Measurements from ENCODE around the gene SH2B2.
A peak's percentile ranks its signal among the peaks of the same experiment; 100 is the strongest.

SH2B2 gene

GRCh38 chr7:102273749-102274712 lies 12.6 kb upstream of the SH2B2 start:
- peak; percentile 67 for DNase-seq (ENCODE audit: low read depth)
- H3K4me3 ChIP-seq (ENCODE audit: low read depth, low read length), result no peak overlapping the region
- TF ChIP-seq, protein P1, sequence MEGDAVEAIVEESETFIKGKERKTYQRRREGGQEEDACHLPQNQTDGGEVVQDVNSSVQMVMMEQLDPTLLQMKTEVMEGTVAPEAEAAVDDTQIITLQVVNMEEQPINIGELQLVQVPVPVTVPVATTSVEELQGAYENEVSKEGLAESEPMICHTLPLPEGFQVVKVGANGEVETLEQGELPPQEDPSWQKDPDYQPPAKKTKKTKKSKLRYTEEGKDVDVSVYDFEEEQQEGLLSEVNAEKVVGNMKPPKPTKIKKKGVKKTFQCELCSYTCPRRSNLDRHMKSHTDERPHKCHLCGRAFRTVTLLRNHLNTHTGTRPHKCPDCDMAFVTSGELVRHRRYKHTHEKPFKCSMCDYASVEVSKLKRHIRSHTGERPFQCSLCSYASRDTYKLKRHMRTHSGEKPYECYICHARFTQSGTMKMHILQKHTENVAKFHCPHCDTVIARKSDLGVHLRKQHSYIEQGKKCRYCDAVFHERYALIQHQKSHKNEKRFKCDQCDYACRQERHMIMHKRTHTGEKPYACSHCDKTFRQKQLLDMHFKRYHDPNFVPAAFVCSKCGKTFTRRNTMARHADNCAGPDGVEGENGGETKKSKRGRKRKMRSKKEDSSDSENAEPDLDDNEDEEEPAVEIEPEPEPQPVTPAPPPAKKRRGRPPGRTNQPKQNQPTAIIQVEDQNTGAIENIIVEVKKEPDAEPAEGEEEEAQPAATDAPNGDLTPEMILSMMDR (conservative IDR thresholded peaks at IDR 0.05; ENCODE audit: low read depth, low read length), result no peak

DNA sequence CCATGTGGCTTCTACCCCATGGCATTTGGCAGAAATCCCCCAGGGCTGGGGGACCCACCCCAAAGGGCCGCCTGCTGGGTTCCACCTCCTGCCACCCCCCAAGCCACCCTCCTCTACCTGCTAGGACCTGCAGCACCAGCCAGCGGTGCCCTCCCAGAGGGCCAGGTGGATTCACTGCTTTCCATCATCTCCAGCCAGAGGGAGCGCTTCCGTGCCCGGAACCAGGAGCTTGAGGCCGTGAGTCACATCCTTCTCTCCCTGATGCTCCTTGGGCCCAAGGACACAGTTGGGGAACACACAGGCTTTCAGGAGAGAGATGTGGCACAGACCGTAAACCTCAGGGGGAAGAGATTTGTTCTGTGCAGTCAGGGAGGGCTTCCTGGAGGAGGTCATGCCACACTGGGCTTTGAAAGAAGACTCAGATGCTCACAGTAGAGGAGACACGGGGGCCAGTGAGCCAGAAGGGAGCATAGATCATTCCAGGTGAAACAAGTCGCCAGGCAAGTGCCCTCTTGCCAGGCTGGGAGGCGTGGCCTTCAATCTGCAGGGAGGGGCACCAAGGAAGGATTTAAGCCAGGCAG lies 11.5 kb upstream of the SH2B2 start:
- DNase-seq (ENCODE audit: low read depth), result no peak
- H3K4me3 ChIP-seq (ENCODE audit: low read depth, low read length), result no peak overlapping the region
- TF ChIP-seq, protein P1 (conservative IDR thresholded peaks at IDR 0.05; ENCODE audit: low read depth, low read length), result no peak

DNA sequence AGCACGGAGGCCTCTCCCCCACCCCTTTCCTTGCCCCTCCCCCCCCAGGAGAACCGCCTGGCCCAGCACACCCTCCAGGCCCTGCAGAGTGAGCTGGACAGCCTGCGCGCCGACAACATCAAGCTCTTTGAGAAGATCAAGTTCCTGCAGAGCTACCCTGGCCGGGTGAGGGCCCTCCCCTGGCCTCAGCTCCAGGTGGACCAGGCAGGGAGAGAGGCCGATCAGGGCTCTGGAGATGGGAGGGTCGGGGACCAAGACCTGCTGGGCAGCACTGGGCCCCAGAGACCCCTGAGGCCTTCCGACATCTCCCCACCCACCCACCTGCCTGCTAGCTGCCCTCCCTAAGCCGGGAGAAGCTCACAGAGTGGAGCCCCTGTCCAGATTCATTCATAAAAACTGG lies 8.8 kb upstream of the SH2B2 start:
- DNase-seq (ENCODE audit: low read depth), result no peak
- TF ChIP-seq, protein P1 (conservative IDR thresholded peaks at IDR 0.05; ENCODE audit: low read depth, low read length), result no peak
- no peak overlapping the region for H3K4me3 ChIP-seq (ENCODE audit: low read depth, low read length)

GRCh38 chr7:102279537-102280400 lies 6.9 kb upstream of the SH2B2 start:
- TF ChIP-seq, protein P1 (conservative IDR thresholded peaks at IDR 0.05; ENCODE audit: low read depth, low read length), result peak; percentile 93
- H3K4me3 ChIP-seq (ENCODE audit: low read depth, low read length), result no peak overlapping the region
- DNase-seq (ENCODE audit: low read depth), result peak; percentile 67

DNA sequence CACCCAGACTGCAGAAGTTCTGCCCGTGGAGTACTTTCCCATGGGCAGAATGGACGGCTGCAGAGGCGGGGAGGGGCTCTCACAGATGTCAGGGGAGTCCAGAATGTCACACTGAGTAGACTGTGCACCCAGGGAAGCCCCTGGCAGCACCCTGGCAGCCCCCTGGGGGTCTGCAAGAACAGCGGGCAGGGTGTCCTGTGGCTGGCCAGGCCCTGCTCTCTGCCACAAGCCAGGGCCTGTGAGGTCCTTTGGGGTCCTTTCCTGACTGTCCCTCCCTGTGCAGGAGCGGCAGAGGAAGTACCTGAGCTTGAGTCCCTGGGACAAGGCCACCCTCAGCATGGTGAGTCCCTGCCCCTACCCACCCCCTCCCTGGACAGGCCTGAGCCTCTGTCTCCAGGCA lies 6.1 kb upstream of the SH2B2 start:
- no peak overlapping the region for H3K4me3 ChIP-seq (ENCODE audit: low read depth, low read length)
- TF ChIP-seq, protein P1 (conservative IDR thresholded peaks at IDR 0.05; ENCODE audit: low read depth, low read length), result no peak
- DNase-seq (ENCODE audit: low read depth), result no peak

DNA sequence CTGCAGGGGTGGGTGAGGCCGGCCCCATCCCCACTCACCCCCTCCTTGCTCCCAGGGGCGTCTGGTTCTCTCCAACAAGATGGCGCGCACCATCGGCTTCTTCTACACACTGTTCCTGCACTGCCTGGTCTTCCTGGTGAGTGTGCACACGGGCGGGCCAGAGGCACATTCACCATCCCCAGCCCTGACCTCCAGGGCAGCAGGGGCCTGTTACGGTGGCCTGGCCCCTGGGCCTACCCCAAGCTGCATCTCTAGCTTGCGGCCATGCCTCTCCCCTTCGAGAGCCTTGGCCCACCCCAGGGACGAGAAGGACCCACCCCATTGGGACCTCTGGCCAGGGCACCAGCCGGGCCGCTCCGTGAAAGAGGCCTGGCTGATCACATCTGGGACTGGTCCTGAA lies 4.9 kb upstream of the SH2B2 start:
- DNase-seq (ENCODE audit: low read depth), result no peak
- no peak overlapping the region for H3K4me3 ChIP-seq (ENCODE audit: low read depth, low read length)
- TF ChIP-seq, protein P1 (conservative IDR thresholded peaks at IDR 0.05; ENCODE audit: low read depth, low read length), result no peak
